H1 (cell line): ENCODE measurements around the gene VIM. TPM values are rescaled to one million over a fixed set of nuclear protein-coding genes. Genes with fewer than 3 reads are reported as not detected.

ENCODE experiments used
- CTCF ChIA-PET: fragments of 300-600 bp; sonication (Branson Sonifier 250); formaldehyde crosslinking; loops from one replicate; lab custom pipeline; 2021; ENCODE audit not compliant: partially characterized antibody; lab: Charles Lee
- POLR2A ChIA-PET: fragments of 300-600 bp; sonication (Branson Sonifier 250); formaldehyde crosslinking; loops from one replicate; lab custom pipeline; 2021; ENCODE audit warnings: inconsistent platforms; ENCODE audit not compliant: partially characterized antibody; lab: Charles Lee
- DNase-seq, 2 experiments: peaks; one replicate each; pipeline versions ENCODE4 v3.0.0 to v3.0.0-alpha.2; 2010 to 2022; ENCODE audit warnings: low spot score in 2 of 2, low read depth in 1 of 2, mixed read lengths in 1 of 2
- FAIRE-seq: peaks from 2 replicates; lab custom pipeline; 2011; peaks lifted over from hg19 to GRCh38; lab: Jason Lieb, UNC
- H2AFZ ChIP-seq: 2 replicates; pipeline ENCODE4 v1.8.1; 2012; ENCODE audit warnings: low read length, inconsistent platforms
- H2AK5ac ChIP-seq: 2 replicates; pipeline ENCODE4 v1.6.1; 2013; ENCODE audit warnings: low read depth, low read length
- H2BK120ac ChIP-seq: replicated peaks from 2 replicates; pipeline ENCODE3; 2013; ENCODE audit warnings: low read depth, low read length, inconsistent platforms
- H2BK12ac ChIP-seq: 2 replicates; pipeline ENCODE4 v1.6.1; 2013; ENCODE audit warnings: low read depth, low read length
- H2BK15ac ChIP-seq: 2 replicates; pipeline ENCODE4 v1.6.1; 2013; ENCODE audit warnings: low read length
- H2BK20ac ChIP-seq: 2 replicates; pipeline ENCODE4 v1.6.1; 2013; ENCODE audit warnings: low read length
- H2BK5ac ChIP-seq: 2 replicates; pipeline ENCODE4 v1.6.1; 2013; ENCODE audit warnings: low read depth, low read length
- H3K14ac ChIP-seq: 2 replicates; pipeline ENCODE4 v1.6.1; 2013; ENCODE audit warnings: inconsistent platforms; ENCODE audit not compliant: insufficient read length
- H3K18ac ChIP-seq: 2 replicates; pipeline ENCODE4 v1.6.1; 2013; ENCODE audit warnings: low read length; ENCODE audit errors: extremely low read depth
- H3K23ac ChIP-seq: 2 replicates; pipeline ENCODE4 v1.6.1; 2013; ENCODE audit warnings: inconsistent platforms; ENCODE audit not compliant: insufficient read length
- H3K23me2 ChIP-seq: 2 replicates; pipeline ENCODE4 v1.6.1; 2013; ENCODE audit warnings: low read depth, low read length
- H3K27ac ChIP-seq: 2 replicates; pipeline ENCODE4 v1.6.1; 2011; ENCODE audit warnings: low read depth, low read length, inconsistent platforms
- H3K27me3 ChIP-seq, 4 experiments: replicated peaks in 1 of 4; 1 replicate in 1 of 4; 2 replicates in 3 of 4; pipeline versions ENCODE4 v1.6.1 to v1.8.1; 2011 to 2013; ENCODE audit warnings: low read length in 3 of 4, mild to moderate bottlenecking in 3 of 4, inconsistent platforms in 2 of 4, mixed read lengths in 2 of 4, moderate library complexity in 1 of 4; ENCODE audit not compliant: control insufficient read depth in 3 of 4, insufficient read depth in 3 of 4; ENCODE audit errors: extremely low read depth in 1 of 4
- H3K36me3 ChIP-seq, 4 experiments: 2 replicates each; pipeline versions ENCODE4 v1.6.1 to v1.8.1; 2011 to 2013; ENCODE audit warnings: mild to moderate bottlenecking in 4 of 4, low read length in 3 of 4, moderate library complexity in 2 of 4, control low read depth in 1 of 4, inconsistent platforms in 1 of 4; ENCODE audit not compliant: insufficient read depth in 4 of 4, control insufficient read depth in 2 of 4
- H3K4ac ChIP-seq: replicated peaks from 2 replicates; pipeline ENCODE3; 2013; ENCODE audit warnings: low read length, low read depth, mixed read lengths, inconsistent platforms; ENCODE audit not compliant: insufficient read length
- H3K4me1 ChIP-seq, 4 experiments: replicated peaks in 1 of 4; 1 replicate in 1 of 4; 2 replicates in 3 of 4; pipeline versions ENCODE4 v1.6.1 to v1.8.1; 2011 to 2013; ENCODE audit warnings: low read length in 3 of 4, inconsistent platforms in 2 of 4, mixed read lengths in 1 of 4; ENCODE audit not compliant: insufficient read depth in 4 of 4, control insufficient read depth in 3 of 4
- H3K4me2 ChIP-seq, 2 experiments: 2 replicates each; pipeline versions ENCODE4 v1.6.1 to v1.8.1; 2011 to 2013; ENCODE audit warnings: low read depth in 2 of 2, low read length in 2 of 2, control low read depth in 1 of 2, inconsistent platforms in 1 of 2, mild to moderate bottlenecking in 1 of 2; ENCODE audit not compliant: insufficient read depth in 1 of 2
- H3K4me3 ChIP-seq, 4 experiments: fragments of 200-600, 300-600 bp in 1 of 4; sonication (generic), shearing (Covaris generic), sonication (Bioruptor Twin) in 1 of 4; 2 replicates each; pipeline versions ENCODE4 v1.5.1 to v1.8.1; 2011 to 2016; ENCODE audit warnings: low read length in 4 of 4, low read depth in 3 of 4, control low read depth in 2 of 4, inconsistent platforms in 2 of 4, mild to moderate bottlenecking in 2 of 4, mixed read lengths in 1 of 4, moderate library complexity in 1 of 4; ENCODE audit not compliant: insufficient read depth in 2 of 4; ENCODE audit errors: extremely low read depth in 1 of 4
- H3K56ac ChIP-seq: replicated peaks from 2 replicates; pipeline ENCODE3; 2013; ENCODE audit warnings: low read depth, mild to moderate bottlenecking, mixed read lengths, low read length, inconsistent platforms; ENCODE audit not compliant: insufficient read length
- H3K79me1 ChIP-seq: 2 replicates; pipeline ENCODE4 v1.6.1; 2013; ENCODE audit warnings: low read depth, low read length, control low read depth
- H3K79me2 ChIP-seq, 2 experiments: 2 replicates each; pipeline versions ENCODE4 v1.6.1 to v1.8.1; 2012 to 2013; ENCODE audit warnings: low read length in 2 of 2, mild to moderate bottlenecking in 2 of 2, inconsistent platforms in 1 of 2; ENCODE audit not compliant: insufficient read depth in 2 of 2, control insufficient read depth in 1 of 2
- H3K9ac ChIP-seq, 4 experiments: replicated peaks in 1 of 4; 1 replicate in 1 of 4; 2 replicates in 3 of 4; pipeline versions ENCODE4 v1.6.1 to v1.8.1; 2011 to 2013; ENCODE audit warnings: low read depth in 3 of 4, low read length in 3 of 4, control low read depth in 2 of 4, mild to moderate bottlenecking in 2 of 4, moderate library complexity in 2 of 4, inconsistent platforms in 1 of 4; ENCODE audit errors: extremely low read depth in 1 of 4
- H3K9me3 ChIP-seq, 2 experiments: 2 replicates each; pipeline versions ENCODE4 v1.6.1 to v1.8.1; 2012 to 2013; ENCODE audit warnings: mild to moderate bottlenecking in 2 of 2, moderate library complexity in 2 of 2, control low read depth in 1 of 2, inconsistent platforms in 1 of 2, low read depth in 1 of 2, low read length in 1 of 2, mixed read lengths in 1 of 2; ENCODE audit not compliant: insufficient read depth in 2 of 2
- H4K20me1 ChIP-seq, 2 experiments: replicated peaks in 1 of 2; 2 replicates each; pipeline versions ENCODE3 to v1.8.1; 2011 to 2013; ENCODE audit warnings: inconsistent platforms in 2 of 2, low read length in 2 of 2, mild to moderate bottlenecking in 1 of 2; ENCODE audit not compliant: insufficient read depth in 2 of 2, control insufficient read depth in 1 of 2
- H4K5ac ChIP-seq: 2 replicates; pipeline ENCODE4 v1.6.1; 2013; ENCODE audit warnings: low read length, low read depth, mixed read lengths, inconsistent platforms; ENCODE audit not compliant: insufficient read length
- H4K8ac ChIP-seq: 2 replicates; pipeline ENCODE4 v1.8.0; 2013; ENCODE audit warnings: mild to moderate bottlenecking, moderate library complexity, low read length, inconsistent platforms; ENCODE audit not compliant: insufficient read depth; ENCODE audit errors: extremely low read depth
- H4K91ac ChIP-seq: replicated peaks from 2 replicates; pipeline ENCODE3; 2013; ENCODE audit warnings: low read length, mixed read lengths, inconsistent platforms; ENCODE audit not compliant: insufficient read length
- POLR2A ChIP-seq, 2 experiments: IDR thresholded peaks; 1 replicate in 1 of 2; 2 replicates in 1 of 2; pipeline ENCODE4 v1.6.1; 2011; ENCODE audit warnings: low read depth in 2 of 2, low read length in 2 of 2, mild to moderate bottlenecking in 2 of 2; ENCODE audit errors: control extremely low read depth in 1 of 2
- TAF1 ChIP-seq: IDR thresholded peaks from 2 replicates; pipeline ENCODE4 v1.6.1; 2011; ENCODE audit warnings: mild to moderate bottlenecking, low read depth, low read length
- ZNF274 ChIP-seq: IDR thresholded peaks from 2 replicates; pipeline ENCODE4 v1.7.0; 2012; ENCODE audit warnings: low read length, borderline replicate concordance; ENCODE audit errors: extremely low read depth
- WGBS, 2 experiments: shearing (Covaris generic) in 1 of 2; methylation state at CpG; one replicate each; pipeline versions ENCODE4 v1.1.6 to v1.1.7; 2013 to 2015; ENCODE audit warnings: low lambda C conversion rate in 2 of 2, mixed read lengths in 2 of 2, inconsistent platforms in 1 of 2, low coverage in 1 of 2, missing lambda C conversion rate in 1 of 2; ENCODE audit not compliant: insufficient replicate concordance in 2 of 2, insufficient coverage in 1 of 2, insufficient read length in 1 of 2; ENCODE audit errors: extremely low coverage in 1 of 2, missing lambda C conversion rate in 1 of 2; 5-methylcytosine and 5-hydroxymethylcytosine counted together
- polyA plus RNA-seq, 7 experiments: library from polyadenylated mRNA; depleted of rRNA in 3 of 7; stranded (reverse) in 5 of 7; unstranded in 2 of 7; fragments of >200 nt in 5 of 7; fragments of 200-250 nt in 2 of 7; gene quantifications; 1 replicate in 5 of 7; 2 replicates in 1 of 7; 4 replicates in 1 of 7; pipeline versions ENCODE4 v1.2.1 to v1.2.3, GENCODE V29; 2011 to 2013; ENCODE audit warnings: missing spikeins in 2 of 7, mixed read lengths in 2 of 7
- total RNA-seq: library from RNA; stranded (reverse); fragmentation: NEBNext Ultra II Directional; extraction: Animal tissue kit (Norgen Biotek cat#: 25700); gene quantifications from 2 replicates; pipeline ENCODE4 v1.2.1, GENCODE V29; 2021
- TF ChIP-seq, protein P1 (sequence below): IDR thresholded peaks from 2 replicates; pipeline ENCODE4 v1.6.1; 2012; ENCODE audit warnings: low read length, inconsistent platforms

VIM gene
- total and polyA plus RNA-seq, 2 of the 8 experiments (the other 6 are each of a cell fraction or from before 2014, with no cell fraction given): 347 to 372 TPM

DNA sequence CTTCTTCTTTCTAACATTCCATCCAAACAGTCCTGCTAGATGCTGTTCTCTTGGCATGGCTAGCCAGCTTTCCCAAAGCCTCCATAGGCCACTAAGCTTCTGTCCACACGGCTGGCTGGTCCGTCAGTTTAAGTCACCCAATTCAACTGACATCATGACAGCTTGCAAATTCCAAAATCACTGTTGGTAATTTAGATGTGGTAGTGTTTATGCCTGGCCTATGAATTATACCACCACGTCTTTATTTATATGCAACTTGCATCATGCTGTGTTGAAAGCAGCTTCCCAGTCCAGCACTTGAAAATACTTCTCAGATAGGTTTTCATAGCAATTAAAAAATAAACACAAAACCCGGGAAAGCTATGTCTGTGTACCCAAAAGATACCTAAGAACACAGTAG lies 2.2 kb upstream of the VIM start:
- Histone ChIP-seq H4K5ac (no peak overlapping the region), H2BK5ac (no peak overlapping the region), H2BK12ac (no peak overlapping the region), H3K23ac (no peak overlapping the region), H3K23me2 (peaks cover 20% of the 10 kb centered on the region; the same call in 1 of the 2 replicates), H3K27ac (no peak overlapping the region), H3K4me1 (peaks cover 10 to 19% (median 12%) of the 10 kb centered on the region in 4 experiments; a peak in 6 of 7 replicates), H3K4ac (no peak overlapping the region), H3K27me3 (peaks cover 0 to 15% (median 13%) of the 10 kb centered on the region in 4 experiments; a peak in 5 of 7 replicates), H3K79me1 (no peaks in the 10 kb centered on the region), H3K4me2 (no peak overlapping the region; a peak in 1 of 4 replicates), H3K36me3 (no peaks in the 10 kb centered on the region), H3K4me3 (no peak overlapping the region), H4K20me1 (peaks cover 0 to 4% of the 10 kb centered on the region in 2 experiments), H3K18ac (no peak overlapping the region), H3K56ac (no peak overlapping the region), H2AK5ac (no peak overlapping the region), H2BK120ac (no peak overlapping the region), H4K8ac (no peak overlapping the region), H3K14ac (no peak overlapping the region), H3K9ac (no peak overlapping the region), H3K79me2 (0 out of 4 replicates have a peak, but pooled peaks cover 0 to under 1% of the 10 kb centered on the region in 2 experiments), H3K9me3 (no peaks in the 10 kb centered on the region), H2AFZ (no peak overlapping the region), H2BK20ac (no peak overlapping the region), H2BK15ac (no peak overlapping the region; the same call in 1 of the 2 replicates), H4K91ac (no peak overlapping the region)
- no peak for TF ChIP-seq POLR2A (IDR thresholded peaks at IDR 0.05; ENCODE audit: control extremely low read depth in 1 of 2, low read depth in 2 of 2, low read length in 2 of 2)
- TF ChIP-seq, protein P1, sequence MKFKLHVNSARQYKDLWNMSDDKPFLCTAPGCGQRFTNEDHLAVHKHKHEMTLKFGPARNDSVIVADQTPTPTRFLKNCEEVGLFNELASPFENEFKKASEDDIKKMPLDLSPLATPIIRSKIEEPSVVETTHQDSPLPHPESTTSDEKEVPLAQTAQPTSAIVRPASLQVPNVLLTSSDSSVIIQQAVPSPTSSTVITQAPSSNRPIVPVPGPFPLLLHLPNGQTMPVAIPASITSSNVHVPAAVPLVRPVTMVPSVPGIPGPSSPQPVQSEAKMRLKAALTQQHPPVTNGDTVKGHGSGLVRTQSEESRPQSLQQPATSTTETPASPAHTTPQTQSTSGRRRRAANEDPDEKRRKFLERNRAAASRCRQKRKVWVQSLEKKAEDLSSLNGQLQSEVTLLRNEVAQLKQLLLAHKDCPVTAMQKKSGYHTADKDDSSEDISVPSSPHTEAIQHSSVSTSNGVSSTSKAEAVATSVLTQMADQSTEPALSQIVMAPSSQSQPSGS: no peak
- TF ChIP-seq ZNF274: no peak
- no peak for TF ChIP-seq TAF1
- CTCF ChIA-PET: interaction anchor here (0.7 to 1.0 kb wide), 2 partner anchors 11 to 24 kb away, joined by 3 read pairs; partner anchors contain the start of gene TRDMT1
- POLR2A ChIA-PET: interaction anchor here (0.8 to 3.8 kb wide), 3 partner anchors 12 to 25 kb away, joined by 3 to 15 read pairs (median 3); partner anchors contain the start of gene TRDMT1
- 77% methylated on average over 4 of the region's 4 CpGs; no CpG with 5 or more reads in 1 of the 2 experiments for WGBS, 2 experiments
- no peak for DNase-seq
- no peak for FAIRE-seq
